GM21717 (cell line): Measurements from ENCODE around the gene NUP188.

ENCODE experiments used
- ATAC-seq: cut with Tn5 transposase; IDR thresholded peaks from one replicate; pipeline ENCODE4 v1.9.1; 2021; ENCODE audit warnings: mild to moderate bottlenecking, moderate library complexity; ENCODE audit not compliant: unreplicated experiment

Gene NUP188

DNA sequence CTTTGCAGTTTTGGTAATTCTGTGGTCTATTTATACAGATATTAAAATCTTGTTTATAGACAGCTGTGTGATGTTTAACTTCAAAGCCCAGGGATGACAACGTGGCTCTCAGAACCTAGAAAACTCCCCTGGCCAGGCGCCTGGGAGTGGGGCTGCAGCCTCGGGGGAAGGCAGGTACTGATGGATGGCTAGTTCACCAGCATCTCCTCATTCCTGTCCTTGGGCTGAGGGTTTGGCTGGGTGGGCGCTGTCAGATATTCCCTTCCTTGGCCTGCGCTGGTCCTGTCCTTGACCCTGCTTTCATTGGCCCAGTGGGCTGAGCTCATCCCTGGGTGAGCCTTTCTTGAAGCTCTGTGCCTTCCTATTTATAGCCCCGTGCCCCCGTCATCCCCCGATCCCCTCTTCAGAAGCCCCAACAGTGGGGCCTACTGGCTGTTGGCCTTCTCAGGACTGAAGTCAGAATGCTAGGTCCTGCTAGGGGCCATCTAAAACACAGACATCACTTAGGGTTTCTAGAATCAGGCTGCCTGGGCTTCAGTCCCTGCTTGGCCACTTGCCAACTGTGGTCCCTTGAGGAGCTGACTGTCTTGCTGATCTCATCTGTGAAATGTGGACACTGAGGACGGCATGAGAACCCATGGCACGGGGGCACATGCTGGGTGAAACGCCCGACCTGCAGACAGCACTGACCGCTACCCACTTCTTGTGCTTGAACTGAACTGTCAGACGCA is 59.7 kb downstream of the NUP188 start:
- ATAC-seq: no peak

DNA sequence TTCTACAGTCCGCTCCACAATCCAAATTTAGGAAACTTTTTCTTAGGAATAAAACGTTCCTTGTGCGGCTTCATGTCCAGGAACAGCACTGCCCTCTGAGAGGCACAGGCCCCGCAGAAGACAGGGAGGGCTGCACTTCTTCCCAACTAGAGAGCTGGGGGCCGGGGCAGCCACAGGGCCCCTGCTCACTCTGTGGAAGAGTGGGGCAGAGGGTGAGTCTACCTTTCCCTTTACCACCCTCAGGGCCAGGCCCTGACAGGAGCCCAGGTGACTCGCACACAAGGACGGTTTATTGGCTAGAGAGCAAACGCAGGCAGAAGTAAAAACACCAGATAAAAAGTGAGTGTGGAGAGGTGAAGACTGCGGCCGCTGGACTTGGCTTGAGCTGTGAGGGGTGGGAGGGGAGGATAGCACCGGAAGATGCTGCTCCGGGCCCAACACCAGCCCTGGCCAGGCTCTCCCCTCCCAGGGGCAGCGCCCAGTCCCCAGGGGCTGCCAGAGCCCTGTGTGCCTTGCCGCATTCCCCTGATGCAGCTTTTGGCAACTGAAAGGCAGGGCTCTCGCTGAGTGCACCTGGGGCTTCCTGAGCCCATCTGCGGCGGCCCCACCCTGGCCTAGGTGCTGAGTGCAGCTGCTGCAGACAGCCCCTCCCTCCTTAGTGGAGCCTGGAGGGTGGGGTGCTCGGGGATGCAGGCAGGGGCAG is 60.4 kb downstream of the NUP188 start:
- ATAC-seq: no peak

GRCh38 chr9:129008469-129008965 is 61.0 kb downstream of the NUP188 start:
- no peak for ATAC-seq

- ATAC-seq: no peak
Observed at GRCh38 chr9:129008986-129009583, 61.6 kb downstream of the NUP188 start.

DNA sequence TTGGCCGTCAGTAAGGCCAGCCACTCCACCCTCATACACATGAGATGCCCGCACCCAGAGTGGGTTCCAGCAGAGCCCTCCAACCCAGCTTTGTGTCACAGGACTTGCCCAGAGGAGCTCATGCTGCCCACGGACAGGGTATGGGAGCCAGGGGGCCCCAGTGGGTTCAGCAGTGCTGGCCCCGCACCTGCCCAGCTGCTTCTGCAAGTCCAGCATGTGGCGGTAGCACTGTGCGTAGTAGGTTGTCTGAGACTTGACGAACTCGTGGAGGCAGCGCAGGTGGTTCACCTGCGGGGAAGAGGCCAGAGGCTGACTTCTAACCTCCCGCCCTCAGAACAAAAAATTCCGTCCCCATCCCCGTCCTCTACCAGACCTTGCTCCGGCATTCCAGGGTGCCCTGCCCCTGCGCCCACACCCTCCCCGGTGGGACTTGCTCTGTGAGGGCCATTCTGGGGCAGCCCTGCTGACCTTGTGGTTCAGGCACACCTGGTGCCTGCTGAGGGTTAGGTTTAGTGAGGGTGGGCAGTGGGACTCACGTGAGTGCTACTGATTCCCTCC is 62.2 kb downstream of the NUP188 start:
- ATAC-seq: no peak

DNA sequence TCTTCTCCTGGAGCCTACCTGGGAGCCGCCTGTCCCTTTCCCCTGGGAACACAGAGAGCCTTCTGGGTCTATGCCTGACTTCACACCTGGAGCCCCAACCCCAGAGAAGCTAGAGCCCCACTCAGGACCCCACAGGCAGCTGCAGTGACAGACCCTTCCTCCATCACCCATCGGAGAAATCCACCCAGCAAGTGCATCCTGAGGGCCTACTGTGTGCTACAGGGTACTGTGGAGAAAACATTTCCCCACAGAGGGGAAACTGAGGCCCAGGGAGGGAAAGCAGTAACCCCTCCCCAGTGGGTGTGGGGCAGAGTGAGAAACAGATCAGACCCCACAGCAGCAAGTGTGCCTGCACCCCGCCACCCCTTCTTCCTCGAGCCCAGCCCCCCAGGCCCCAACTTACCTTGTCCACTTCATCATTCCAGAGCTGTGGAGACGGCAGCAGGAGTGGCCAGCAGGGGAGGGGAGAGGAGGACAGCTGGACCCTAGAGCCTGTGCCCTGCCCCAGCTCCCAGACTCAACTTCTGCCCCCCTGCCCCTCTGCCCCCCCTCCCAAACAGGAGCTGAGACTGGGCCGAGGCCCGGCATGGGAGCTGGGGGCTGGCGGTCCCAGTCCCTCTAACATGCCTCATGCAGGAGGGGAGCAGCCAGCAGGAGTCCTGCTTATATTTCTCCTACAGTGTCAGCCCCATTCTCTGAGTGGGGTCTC is 62.9 kb downstream of the NUP188 start:
- no peak for ATAC-seq

DNA sequence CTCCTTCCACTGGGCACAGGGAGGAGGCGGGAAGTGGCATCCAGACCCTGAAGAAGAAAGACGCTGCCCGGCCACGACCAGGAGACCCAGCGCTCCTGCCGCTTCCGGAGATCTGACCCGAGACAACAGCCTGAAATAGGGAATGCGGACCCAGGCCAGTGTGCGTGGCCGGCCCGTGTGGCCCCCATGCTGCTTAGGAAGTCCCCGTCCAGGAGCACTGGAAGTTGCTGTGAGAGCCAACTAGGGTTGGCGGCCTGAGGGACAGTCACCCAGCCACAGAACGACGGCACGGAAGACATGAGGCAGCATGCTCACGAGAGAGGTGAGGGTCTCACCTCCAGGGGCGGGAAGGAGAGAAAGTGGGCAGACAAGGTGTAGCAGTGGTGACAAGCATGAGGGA is 63.7 kb downstream of the NUP188 start:
- no peak for ATAC-seq

DNA sequence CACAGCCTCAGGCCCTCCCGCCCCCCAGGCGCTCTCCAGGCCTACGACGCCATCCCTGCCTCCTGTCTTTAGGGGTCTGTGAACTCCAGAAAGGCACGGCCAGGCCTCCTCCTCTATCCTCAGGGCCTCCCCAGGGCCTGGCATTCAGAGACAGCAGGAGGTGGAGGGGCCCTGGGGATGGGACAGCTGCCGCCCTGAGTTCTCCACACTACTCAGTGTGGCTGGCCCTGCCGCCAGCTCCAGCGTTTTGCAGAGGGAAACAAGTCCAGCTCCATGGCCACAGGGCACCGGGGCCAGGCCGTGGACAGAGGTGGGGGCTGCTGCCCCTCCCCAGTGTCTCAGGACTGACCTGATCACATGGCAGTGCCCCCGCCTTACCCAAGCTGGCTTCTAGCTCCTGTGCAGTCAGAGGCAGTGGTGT is 64.3 kb downstream of the NUP188 start:
- no peak for ATAC-seq

DNA sequence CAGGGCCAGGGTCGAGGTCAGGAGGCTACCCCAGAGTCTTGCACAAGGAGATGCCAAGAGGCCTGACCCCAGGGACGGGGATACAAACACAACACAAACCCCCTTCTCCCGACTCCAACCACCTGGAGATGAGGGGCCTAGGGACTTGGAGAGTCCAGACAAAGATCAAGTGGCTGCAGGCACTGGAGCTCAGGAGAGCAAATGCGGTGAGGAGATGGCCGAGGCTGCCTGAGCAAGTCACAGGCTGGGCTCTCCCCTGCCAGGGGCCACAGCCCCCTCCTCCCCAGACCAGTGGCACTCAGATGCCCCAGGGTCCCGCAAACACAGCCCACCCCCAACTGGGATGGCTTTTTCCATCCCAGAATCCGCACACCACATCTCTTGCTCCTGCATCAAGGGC is 64.8 kb downstream of the NUP188 start:
- ATAC-seq: no peak

DNA sequence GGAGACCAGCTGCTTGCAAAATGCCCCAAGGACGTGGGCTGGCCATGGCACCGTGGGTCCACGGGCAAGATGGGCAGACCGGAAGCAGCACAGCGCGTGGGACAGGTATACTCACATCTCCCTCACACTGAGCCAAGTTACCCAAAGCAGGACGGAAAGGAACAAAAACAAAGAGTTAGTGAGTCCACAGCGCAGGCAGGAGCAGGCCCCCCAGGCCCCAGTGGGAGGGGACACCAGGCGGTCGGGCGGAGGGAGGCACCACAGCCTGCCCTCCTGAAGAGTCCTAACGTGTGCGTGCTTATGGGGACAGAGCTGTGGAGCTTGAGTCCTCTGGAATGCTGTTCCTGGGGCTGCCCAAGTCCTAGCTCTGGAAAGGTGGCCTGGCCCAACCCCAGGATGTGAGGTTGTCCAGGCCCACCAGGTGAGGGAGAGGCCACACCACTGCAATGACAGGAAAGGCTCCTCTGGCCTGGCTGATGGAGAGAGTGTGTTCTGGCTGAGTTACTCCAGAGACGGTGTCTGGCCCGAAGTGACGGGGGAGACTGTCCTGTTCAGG is 65.5 kb downstream of the NUP188 start:
- no peak for ATAC-seq

DNA sequence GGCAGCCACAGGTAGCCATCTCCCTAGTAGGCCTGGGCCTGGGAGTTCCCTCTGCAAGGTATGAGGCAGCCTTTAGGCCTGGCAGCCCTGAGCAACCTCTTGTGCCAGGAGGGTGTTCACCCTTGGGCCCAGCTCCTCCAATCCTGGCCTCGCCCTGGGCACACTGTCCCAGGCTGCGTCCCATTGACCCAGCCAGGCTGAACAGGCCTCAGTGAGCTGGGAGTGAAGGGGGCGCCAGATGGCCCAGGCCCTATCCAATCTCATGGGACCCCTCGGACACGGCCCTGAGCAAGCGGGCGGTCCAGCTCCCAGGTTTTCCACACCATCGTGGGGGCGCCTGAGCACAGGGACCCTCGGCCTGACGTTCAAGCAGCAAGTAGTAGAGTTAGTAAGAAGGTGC is 66.2 kb downstream of the NUP188 start:
- no peak for ATAC-seq

DNA sequence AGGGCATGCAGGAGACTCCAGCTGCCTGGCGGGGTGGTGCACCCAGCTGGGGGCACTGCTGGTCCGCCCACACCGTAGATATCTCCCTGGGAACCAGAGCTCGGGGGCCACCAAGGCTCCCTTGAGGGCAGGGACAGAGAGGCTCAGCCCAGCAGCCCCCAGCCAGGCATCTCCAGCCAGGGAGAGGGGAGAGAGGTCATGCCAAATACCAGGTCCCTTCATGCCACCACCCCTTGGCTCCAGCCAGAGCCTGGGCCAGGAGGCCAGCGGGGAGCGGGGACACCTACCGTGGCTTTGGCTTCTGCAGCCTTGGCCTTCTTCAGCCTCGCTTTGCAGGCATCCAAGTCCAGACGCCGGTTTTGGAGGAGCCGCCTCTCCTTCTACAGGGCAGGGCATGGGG is 66.6 kb downstream of the NUP188 start:
- ATAC-seq: no peak

DNA sequence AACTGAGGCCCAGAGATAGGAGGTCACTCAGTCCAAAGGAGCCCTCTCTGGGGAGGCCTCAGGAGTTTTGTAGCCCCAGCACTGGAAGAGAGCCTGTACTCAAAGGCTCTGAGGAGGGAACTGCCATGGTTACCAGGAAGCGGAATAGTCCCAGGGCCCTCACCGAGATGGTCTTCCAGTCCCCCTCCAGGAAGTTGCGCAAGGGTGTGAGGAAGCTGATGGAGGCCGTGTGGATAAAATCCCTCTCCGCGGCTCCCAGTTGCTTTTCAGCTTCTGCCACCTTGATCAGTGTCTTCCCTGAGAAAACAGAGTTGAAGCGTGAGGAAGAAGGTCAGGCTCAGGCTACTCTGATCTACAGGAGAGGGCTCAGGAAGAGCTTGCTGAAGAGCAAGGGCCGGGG is 67.1 kb downstream of the NUP188 start:
- ATAC-seq: no peak

DNA sequence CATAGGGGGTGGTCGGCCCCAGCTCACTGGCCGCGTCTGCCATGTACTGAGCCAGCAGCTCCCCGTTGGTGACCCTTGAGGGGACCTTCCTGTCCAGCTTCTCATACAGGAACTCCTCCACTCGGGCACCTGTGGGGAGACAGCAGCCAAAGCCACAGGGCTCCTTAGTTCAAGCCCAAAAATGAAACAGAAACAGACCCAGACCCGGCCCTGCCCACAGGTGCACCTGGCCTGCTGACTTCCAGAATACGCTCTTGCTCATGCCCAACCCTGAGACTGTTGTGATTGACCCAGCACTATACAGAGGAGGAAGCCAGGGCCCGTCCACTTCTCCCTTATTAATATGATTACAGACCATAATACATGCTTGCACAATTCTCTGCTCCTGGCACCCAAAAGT is 73.6 kb downstream of the NUP188 start:
- peak; percentile 83 for ATAC-seq

- no peak for ATAC-seq
Observed at GRCh38 chr9:129022037-129022436, 74.5 kb downstream of the NUP188 start.

DNA sequence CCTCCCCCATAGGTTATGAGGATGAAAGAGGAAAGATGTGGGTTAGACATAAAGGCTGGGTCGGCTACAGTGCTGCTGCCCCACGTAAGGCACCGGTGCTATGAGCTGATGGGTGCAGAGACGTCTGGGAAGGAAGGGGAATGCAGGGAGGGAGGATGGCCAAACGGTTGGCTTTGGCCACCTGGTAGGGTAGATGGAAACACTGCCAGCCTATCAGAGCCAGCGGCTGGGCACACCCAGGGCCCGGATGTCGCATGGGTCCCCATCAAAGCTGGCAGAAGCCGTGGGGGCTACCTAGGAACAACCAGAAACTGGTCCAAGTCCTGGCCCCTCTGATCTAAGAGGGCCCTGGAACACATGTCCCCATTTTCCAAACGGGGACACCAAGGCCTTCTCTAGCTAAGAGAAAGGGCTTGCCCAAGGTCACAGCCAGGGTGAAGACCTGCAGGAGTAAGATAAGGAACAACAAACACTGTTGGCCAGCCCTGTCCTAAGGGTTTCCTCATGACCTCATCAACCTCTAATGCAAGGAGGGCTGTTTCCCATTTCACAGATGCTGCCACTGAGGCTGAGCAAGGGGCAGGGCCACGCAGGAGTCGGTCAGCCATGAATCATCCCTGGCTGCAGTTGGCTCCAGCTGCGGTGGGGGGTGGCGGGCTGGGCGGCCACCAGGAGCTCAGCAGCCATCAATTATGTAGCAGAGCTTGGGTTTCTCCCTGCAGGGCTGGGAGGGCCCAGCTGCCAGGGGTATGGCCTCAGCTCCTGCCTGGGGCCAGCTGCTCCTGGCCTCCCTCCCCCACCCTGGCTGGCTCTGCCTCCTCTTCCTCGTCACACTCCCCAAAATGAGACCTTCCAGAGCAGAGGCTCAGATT is 75.8 kb downstream of the NUP188 start:
- no peak for ATAC-seq

GRCh38 chr9:129023908-129024233 is 76.4 kb downstream of the NUP188 start:
- no peak for ATAC-seq

DNA sequence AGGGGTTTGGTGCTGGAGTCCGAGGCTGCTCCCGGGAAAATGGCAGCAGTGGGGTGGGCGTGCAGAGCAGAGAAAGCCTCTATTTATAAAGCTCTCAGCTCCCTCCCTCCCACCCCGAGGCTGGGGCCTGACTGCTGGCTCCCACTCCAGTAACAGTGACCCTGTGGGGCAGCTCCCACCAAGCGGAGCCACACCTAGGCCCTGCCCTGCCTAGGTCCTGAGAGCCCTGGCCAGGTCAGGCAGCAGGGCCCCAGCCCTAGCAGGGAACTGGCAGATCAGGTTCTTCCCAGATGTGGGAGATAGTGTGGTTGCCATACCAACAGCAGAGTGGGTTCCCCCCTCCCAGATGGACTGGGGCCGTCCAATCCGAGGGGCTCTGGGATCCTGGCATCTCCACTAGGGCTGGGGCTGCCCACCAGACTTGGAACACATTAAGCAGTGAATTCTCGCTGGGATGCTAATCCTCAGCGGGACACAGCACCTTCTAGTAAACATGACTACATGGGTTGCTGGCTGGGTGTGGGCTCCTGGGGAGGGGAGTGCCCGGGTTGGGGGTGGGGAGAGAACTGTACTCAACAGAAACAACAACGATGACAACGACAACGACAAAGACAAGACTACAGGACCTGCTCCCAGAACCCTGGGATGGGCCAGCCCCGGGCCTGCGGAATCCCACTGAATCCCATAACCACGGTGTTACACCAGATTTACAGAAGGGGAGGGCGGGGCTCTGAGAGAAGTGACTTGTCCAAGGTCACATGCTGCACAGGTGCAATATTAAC is 79.1 kb downstream of the NUP188 start:
- ATAC-seq: no peak

DNA sequence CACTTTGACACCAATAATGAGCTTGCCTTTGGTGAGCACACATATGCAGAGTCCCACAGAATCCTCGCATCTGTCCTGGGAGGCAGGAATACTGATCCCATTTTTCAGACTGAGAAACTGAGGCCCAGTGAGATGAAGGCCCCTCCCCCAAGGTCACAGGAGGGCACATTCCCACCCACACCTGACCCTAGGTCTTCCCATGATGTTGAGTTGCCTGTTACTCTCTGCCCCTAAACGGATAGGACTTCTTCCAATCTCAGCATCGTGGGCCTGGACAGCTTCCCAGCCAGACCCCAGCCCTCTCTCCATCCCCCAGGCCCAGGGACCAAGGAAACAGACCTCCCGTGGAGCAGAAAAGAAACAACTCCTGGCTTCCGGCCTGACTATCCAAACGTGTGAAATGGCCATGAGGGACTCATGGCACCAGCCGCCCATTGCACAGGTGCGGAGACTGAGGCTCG is 79.8 kb downstream of the NUP188 start:
- ATAC-seq: peak; percentile 8
